ENCODE results near the gene RPRML.
"Not testable (repeated sequence)": the region's sequence is repeated elsewhere in the genome, so short reads cannot be mapped to it uniquely, and the experiment has no call there.

The RPRML gene

DNA sequence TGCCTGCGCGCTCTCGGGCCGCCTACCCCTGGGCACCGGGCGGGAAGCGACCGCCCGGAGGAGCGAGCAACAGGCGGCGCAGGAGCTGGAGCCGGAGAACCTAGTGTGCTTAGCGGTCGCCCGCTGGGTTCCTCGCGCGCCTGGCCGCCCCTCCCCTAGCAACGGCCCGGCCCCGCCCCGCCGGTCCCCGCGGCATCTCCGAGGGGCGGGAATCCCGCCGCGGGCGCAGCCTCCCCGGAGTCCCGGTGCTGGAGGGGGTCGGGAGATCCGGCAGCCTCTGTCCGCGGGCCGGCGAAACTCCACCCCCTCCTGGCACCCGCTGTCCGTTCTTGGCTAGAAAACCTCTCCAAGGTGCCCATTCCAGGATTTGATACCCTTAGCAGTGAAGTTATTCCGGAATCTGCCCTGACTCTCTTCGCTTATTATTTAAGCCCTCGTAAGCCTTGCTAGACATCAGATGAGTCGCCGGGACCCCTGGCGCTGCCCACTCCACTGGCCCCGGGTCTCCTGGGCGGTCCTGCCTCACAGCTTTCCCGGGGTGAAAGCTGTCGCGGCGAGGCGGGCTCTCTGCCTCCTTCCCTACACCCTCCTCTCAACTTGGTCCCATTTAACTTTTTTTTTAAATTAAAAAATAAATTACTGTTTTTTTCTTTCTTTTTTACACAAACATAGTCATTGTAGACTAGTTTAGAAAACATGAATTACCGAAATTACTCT is at the start of gene RPRML:
Gene RPRML (minus strand): TSS at position 107 of the 717 bp plus-strand sequence. CDS start 246 bp downstream, outside the sequence.
- peak; percentile 6 for DNase-seq (ENCODE audit: low read depth)

DNA sequence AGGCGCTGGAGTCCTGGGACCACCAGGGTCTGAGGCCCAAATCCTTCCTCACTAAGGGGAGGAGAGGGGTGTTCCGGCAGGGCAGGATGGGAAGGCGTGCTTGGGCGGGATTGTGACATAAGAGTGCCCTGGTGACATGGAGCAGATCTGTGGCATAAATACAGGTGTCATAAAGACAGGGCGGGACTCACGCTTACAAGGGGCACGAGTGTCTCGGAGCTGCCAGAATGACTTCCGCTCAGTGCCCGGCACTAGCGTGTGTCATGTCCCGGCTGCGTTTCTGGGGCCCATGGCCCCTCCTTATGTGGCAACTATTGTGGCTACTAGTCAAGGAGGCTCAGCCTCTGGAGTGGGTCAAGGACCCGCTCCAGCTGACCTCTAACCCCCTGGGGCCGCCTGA is 37.9 kb upstream of the RPRML start:
- not testable (repeated sequence) for DNase-seq (ENCODE audit: low read depth)

DNA sequence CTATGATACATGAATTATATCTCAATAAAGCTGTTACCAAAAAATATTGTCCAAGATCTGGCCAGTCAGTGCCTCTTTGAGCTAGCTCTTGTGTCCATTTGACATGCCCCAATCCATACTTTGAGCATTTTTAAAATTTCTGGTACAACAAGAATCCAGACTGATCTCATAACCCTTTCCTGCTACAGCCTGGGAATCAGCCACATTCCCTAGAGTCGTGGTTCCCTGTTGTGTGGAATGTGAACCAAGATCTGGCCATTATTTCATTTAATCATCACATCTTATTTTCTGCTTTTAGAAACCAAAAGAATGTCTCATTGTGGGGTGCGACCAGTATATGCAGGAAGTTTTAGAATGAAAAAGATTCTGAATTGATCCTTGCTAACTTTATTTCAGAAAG is 34.3 kb upstream of the RPRML start:
- no peak for DNase-seq (ENCODE audit: low read depth)

DNA sequence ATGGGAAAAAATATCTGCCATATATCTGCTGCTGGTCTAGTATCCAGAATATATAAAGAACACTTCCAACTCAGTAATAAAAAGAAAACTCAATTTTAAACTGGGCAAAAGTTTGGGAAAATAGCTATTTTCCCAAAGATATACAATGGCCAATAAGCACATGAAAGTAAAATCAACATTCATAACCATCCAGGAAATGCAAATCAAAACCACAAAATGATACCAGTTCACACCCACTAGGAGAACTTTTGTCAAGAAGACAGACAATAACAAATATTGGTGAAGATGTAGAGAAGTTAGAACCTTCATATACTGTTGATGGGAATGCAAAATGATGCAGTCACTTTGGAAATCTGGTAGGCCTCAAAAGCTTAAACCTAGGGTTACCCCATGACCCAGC is 33.4 kb upstream of the RPRML start:
- no peak for DNase-seq (ENCODE audit: low read depth)

DNA sequence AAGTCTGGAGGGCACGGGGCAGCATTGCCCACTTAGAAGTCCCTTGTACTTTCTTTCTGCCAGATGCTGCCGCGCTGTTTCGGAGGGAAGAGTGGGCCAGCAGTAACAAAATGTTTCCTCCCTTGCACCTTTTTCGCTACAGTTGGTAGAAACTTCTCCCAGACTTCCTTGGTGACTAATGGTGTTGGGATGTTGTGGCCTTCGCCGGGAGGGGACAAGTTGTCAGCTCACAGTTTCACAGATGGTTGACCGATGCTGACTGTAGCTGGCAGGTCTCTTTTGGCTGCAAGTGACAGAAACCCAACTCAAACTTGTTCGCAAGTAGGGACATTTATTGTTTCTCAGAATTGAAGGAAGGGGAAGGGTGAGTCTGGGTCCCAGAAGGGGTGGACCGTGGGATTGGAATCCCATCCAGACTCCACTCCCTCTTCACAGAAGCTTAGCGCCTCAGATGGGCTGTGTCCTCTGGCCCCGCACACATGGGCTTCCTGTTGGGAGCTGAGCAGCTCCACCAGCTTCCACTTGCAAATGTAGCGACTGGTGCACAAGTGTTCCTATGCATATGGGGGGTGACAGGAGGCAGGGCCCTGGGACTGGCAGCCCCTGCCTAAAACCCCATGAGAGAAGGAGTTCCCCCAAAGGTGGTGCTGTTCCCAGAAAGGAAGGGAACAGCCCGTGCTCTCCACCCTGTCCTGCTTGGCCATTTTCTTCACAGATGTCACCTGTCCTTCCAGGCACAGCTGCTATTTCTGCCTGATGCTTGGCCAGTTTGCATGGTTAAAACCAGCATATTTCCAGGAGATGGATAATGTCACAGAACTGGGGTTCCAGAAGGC is 30.9 kb upstream of the RPRML start:
- DNase-seq (ENCODE audit: low read depth) = no peak

DNA sequence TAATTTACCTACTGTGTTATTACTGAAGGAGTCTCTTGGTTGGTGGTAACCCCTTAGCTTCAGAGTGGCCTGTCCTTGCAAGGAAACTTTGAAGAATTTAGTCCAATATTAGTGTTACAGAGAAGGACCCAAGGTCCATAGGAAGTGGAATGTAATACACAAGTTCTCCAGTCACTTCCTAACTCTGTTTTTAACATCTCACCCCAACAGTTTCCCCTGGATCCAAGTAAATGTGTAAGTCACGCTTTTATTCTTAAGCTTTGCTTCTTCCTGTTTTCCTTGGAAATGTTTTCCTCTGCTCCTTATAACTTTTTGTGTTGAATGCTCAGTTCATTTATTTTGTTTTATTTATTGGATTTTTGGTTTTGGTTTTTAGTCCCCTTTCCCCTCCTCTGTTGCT is 25.9 kb upstream of the RPRML start:
- DNase-seq (ENCODE audit: low read depth) = no peak

DNA sequence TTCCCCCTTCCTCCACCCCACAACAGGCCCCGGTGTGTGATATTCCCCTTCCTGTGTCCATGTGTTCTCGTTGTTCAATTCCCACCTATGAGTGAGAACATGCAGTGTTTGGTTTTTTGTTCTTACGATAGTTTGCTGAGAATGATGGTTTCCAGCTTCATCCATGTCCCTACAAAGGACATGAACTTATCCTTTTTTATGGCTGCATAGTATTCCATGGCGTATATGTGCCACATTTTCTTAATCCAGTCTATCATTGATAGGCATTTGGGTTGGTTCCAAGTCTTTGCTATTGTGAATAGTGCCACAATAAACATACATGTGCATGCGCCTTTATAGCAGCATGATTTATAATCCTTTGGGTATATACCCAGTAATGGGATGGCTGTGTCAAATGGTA is 24.8 kb upstream of the RPRML start:
- not testable (repeated sequence) for DNase-seq (ENCODE audit: low read depth)

DNA sequence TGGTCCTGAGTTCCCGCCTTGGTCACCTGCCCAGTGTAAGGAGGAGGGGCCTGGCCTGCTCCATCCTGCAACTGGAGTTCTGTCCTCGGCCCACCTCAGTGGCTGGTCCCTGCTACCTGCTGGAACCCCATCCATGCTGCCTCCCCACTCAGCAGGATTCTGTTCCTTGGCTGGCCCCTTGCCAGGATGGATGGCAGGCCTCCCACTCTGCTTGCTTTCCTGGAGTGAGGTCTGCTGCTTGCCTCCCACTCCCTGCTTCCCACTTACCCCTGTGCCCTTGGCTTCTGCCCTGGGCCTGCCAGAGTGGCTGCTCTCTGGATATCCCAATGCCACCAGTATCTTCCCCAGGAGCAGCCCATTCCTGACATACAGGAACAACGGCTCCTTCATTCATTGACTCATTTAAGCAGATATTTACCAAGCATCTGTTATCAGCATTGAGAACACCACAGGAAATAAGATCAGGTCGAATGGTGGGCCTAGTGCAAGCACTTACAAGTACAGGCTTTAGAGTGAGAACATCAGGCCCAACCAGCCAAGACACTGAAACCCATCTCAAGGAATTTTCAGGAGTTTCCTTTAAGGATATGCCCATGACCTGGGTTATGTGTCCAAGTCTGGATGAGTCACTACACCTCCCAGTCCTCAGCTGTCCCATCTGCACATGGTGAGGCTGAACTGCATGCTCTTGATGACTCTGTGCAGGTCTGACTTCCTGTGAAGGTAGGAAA is 17.0 kb upstream of the RPRML start:
- no peak for DNase-seq (ENCODE audit: low read depth)

DNA sequence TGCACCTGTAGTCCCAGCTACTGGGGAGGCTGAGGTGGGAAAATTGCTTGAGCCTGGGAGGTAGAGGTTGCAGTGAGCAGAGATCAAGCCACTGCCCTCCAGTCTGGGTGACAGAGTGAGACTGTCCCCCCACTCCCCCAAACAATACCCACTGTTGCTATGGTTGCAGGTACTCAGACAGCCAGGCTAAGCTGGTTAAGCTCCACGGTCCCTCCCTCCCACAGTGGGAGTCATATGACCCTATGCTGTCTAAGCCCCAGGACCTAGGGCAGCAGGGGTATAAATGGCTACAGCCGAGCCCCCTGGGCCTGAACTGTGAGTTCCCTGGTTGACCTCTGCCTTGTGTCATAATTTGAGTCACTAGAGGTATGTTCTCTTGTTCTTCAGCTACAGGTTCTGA is 15.9 kb upstream of the RPRML start:
- DNase-seq (ENCODE audit: low read depth) = no peak

DNA sequence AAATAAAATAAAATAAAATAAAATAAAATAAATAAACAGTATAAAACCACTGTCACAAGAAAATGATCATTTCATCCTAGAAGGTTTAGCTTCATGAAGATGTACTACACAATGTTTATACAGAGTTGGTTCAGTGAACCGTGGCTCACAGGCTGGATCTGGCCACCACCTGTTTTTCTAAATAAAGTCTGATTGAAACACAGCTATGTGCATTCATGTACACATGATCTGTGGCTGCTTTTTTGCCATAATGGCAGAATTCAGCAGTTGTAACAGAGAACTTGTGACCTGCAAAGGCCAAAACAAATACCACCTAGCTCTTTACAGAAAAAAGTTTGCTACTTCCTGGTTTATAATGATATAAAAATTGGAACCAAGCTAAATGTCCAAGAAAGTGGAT is 12.6 kb upstream of the RPRML start:
- DNase-seq (ENCODE audit: low read depth) = no peak

DNA sequence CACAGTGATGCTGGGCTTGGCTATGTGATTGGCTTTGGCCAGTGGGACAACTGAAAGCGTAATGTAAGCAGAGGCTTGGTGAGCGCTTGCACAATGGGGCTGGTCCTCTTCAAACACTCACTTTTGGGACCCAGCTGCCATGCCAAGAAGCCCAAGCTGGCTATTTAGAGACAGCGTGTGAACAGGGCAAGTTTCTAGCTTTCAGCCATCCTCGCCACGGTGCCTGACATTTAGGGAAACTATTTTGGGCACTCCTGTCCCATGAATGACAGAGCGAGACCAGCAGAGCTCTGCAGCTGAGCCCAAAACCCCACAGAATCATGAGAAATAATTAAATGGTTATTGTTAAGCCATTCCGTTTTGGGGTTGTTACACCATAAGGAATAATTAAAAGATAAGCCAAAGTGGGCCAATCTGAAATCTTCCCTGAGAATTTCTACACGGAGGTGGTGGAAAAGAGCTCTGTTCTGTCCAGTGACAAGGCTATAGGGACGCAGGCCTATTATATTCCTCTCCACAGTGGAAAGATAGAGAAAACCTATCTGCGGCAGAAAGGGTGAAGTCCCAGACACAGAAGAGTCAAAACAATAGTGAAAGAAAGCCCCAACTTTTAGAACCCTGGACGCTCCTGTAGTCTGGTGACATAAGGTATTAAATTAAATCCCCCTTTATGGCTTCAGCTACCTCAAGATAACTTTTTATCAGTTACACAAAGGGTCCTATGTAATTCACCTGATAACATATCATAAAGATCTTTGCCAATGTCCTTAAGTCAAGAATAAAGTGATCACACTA is 10.8 kb upstream of the RPRML start:
- no peak for DNase-seq (ENCODE audit: low read depth)

DNA sequence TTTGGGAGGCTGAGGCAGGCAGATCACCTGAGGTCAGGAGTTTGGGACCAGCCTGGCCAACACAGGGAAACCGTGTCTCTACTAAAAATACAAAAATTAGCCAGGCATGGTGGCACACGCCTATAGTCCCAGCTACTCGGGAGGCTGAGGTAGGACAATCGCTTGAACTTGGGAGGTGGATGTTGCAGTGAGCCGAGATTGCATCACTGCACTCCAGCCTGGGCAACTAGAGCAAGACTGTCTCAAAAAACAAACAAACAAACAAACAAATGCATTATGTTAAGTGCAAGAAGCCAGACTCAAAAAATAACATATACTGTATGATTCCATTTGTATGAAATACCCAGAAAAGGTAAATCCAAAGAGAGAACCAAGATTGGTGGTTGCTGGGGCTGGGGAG is 8.9 kb upstream of the RPRML start:
- DNase-seq (ENCODE audit: low read depth) = not testable (repeated sequence)

DNA sequence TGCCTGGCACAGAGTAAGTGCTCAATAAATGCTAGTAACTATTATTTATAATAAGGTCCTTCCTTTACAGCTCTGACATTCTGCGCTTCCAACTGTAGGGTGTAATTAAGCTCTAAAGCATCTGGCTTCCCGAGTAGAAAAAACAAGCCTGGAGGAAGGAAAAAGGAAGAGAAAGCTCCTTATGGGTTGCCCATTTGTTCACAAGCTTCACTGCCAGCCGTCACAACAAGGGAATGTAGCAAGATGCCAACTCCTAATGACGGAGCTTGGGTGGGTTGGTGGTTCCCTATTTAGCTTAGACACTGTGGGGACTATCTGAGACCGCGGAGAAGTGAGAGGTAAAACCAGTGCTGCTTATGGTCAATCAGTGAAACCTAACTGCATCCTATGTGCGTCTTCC is 7.3 kb upstream of the RPRML start:
- no peak for DNase-seq (ENCODE audit: low read depth)

DNA sequence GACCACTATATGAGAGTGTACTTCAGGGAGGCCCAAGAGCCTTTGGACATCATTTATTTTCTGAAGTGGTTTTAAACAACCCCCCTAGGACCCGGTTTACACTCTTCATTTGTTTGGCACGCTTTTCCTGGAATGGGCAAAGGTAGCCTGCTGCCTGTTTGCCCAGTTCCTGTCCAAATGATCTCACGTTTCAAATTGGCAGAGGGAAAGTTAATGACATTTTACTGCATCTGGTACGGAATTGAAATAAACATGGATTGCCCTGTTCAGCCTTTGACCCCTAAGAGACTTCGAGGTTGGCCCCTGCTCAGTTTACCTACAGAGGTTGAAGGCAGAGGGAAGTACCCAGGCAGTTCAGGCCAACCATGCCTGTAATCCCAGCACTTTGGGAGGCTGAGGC is 5.8 kb upstream of the RPRML start:
- no peak for DNase-seq (ENCODE audit: low read depth)

DNA sequence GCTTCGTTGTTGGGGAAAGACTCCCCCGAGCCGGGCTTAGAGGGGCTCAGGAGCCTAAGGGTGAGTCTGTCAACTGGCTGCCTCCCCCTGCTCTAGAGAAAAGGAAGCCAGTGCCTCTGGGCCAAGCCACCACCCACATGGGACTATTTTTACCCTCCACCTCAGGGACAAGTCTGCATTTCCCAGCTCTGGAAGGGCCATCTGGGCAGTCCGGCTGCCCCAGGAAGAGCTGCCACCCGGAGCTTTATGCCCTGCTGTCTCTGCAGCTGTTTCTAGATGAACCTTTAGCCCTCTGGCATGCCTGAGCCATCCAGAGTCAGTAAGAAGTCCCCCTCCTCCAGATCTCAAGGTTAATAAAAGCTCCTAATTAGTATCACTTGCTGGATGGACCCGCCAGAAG is 5.3 kb upstream of the RPRML start:
- no peak for DNase-seq (ENCODE audit: low read depth)

DNA sequence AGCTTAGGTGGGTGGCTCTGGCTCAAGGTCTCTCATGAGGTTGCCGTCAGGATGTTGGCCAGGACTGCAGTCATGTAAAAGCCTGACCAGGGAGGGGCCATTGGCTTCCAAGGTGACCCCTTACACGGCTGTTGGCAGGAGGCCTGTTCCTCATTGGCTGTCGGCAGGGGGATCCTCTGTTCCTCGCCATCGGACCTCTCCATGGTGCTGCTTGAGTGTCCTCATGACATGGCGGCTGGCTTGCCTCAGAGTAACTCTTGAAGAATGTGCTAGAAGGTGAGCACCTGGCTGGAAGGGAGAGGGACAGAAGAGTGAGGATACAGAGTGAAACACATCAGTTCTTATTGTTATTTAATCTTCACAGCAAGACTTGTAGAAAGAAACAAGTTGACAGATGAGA is 4.7 kb upstream of the RPRML start:
- DNase-seq (ENCODE audit: low read depth) = no peak

DNA sequence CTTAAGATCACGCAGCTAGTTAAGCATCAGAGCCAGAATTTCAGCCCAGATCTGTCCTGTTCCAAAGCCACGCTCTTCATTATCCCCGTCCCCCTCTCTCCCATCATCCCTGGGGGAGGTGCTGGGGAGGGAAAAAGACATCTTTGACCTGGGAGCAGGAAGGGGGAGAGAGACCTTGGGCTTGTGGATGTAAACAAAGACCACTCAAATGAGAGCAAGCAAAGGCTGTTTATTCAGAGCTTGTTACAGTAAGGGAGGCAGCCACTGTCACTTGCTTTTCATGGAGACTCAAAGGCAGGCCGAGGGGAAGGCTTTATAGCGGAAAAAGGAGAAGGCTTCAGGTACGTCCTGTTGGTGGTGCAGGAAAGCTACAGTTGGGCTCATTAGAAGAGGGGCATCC is 3.5 kb upstream of the RPRML start:
- no peak for DNase-seq (ENCODE audit: low read depth)

DNA sequence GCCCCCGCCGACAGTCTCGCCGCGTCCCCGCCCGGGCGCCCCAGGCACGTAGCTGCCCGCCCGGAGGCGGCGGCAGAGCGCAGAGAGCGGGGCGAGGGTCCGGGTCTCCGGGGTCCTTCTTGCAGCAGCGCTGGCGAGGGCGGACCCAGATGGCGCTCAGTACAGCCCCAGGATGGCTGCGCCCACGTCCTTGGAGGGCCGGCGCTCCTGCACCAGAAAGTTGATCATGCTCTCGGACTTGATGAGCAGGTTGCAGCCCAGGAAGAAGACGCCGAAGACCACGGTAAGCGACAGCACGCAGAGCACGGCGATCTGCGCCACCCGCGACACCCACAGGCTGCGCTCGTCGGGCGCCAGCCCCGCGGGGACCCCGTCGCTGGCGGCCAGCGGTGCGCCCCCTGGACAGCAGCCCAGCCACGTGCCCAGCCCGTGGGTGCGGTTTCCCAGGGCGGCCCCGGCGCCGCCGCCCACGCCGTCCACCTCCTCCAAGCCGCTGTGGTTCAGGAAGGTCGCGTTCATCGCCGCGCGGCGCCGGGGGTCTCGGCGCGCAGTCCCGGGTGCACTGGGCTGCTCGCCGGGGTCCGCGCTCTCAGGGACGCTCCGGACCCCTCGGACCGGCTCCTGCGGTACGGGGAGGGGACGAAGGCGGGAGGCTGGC is 435 bp downstream of the RPRML start:
- no peak for DNase-seq (ENCODE audit: low read depth)

DNA sequence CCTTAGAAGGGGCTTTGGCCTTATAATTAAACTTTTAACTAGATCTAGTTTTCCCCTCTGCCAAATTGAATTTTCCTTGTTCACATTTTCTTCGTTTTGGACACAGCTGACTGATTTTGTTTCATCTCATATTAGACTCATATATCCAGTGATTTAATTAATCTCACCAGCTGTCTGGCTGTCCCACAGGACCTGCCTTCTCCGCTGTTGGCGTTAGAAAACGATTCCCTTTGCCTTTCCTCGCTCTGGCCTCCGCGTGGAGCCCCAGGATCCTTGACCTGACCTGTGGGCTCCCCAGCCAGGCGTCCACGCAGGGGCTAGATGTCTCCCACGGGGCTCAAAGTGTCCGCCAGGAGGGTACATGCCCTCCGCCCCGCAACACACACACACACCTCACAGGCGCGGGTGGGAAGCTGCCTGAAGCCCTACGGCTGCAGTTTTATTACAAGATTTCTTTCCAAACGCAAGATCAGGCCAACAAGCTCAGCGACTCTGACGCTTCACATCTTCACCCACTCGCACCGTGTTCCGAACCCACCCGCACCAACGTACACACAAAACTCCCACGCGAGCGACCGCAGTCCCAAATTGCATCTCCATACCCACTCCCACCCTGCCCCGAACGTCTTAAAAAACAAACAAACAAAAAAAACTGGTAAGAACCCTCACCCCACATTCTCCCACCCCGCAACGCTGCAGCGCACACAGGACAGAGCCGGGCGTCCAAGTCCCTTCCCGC is 1.1 kb downstream of the RPRML start:
- DNase-seq (ENCODE audit: low read depth) = no peak

DNA sequence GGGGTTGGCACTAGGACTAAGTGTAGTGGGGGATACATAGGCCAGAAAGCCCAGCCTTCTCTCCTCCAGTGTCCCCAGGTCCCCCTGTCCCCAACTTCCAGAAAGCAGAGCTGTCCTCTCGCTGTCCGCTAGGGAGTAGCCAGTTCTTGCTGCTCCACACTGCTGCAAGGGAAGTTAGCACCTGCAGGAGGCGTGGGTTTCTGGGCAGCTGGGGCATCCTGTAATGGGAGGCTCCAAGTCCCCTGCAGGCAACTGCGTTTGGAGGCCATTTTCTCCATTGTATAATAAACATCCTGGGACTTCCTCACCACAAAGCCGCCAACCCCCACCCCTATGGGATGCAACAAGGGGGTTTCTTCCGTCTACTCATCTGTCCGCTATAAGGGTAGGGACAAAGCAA is 1.7 kb downstream of the RPRML start:
- DNase-seq (ENCODE audit: low read depth) = no peak
